ENCODE measurements around the gene GABBR2. TPM values are rescaled to one million over a fixed set of nuclear protein-coding genes. Genes with fewer than 3 reads are reported as not detected.

GABBR2 gene
- total RNA-seq, 1 donor from 2014 or later: not detected

- TF ChIP-seq, protein P1, sequence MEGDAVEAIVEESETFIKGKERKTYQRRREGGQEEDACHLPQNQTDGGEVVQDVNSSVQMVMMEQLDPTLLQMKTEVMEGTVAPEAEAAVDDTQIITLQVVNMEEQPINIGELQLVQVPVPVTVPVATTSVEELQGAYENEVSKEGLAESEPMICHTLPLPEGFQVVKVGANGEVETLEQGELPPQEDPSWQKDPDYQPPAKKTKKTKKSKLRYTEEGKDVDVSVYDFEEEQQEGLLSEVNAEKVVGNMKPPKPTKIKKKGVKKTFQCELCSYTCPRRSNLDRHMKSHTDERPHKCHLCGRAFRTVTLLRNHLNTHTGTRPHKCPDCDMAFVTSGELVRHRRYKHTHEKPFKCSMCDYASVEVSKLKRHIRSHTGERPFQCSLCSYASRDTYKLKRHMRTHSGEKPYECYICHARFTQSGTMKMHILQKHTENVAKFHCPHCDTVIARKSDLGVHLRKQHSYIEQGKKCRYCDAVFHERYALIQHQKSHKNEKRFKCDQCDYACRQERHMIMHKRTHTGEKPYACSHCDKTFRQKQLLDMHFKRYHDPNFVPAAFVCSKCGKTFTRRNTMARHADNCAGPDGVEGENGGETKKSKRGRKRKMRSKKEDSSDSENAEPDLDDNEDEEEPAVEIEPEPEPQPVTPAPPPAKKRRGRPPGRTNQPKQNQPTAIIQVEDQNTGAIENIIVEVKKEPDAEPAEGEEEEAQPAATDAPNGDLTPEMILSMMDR (IDR thresholded peaks at IDR 0.05; ENCODE audit: insufficient read depth, low read length, severe bottlenecking): no peak
- FAIRE-seq (no peak), DNase-seq (ENCODE audit: low read depth) (no peak)
- Histone ChIP-seq H3K27me3 (ENCODE audit: control insufficient read depth, insufficient read depth, low read length) (peaks cover 2% of the 10 kb centered on the region), H3K4me3 (ENCODE audit: low read depth, low read length) (no peak overlapping the region), H3K36me3 (ENCODE audit: control insufficient read depth, insufficient read depth, low read length) (no peaks in the 10 kb centered on the region)
Observed at GRCh38 chr9:98583417-98583816, 125.3 kb downstream of the GABBR2 start.

GRCh38 chr9:98580956-98581355, 127.8 kb downstream of the GABBR2 start:
- TF ChIP-seq, protein P1 (IDR thresholded peaks at IDR 0.05; ENCODE audit: insufficient read depth, low read length, severe bottlenecking): no peak
- no peak overlapping the region for H3K4me3 ChIP-seq (ENCODE audit: low read depth, low read length)
- H3K36me3 ChIP-seq (ENCODE audit: control insufficient read depth, insufficient read depth, low read length): no peaks in the 10 kb centered on the region
- peaks cover 2% of the 10 kb centered on the region for H3K27me3 ChIP-seq (ENCODE audit: control insufficient read depth, insufficient read depth, low read length)
- FAIRE-seq (peak; percentile 23), DNase-seq (ENCODE audit: low read depth) (no peak)

GRCh38 chr9:98579700-98580099, 129.0 kb downstream of the GABBR2 start:
- TF ChIP-seq, protein P1 (IDR thresholded peaks at IDR 0.05; ENCODE audit: insufficient read depth, low read length, severe bottlenecking): no peak
- no peak overlapping the region for H3K4me3 ChIP-seq (ENCODE audit: low read depth, low read length)
- FAIRE-seq (no peak), DNase-seq (ENCODE audit: low read depth) (no peak)
- H3K27me3 ChIP-seq (ENCODE audit: control insufficient read depth, insufficient read depth, low read length): peaks cover 2% of the 10 kb centered on the region
- H3K36me3 ChIP-seq (ENCODE audit: control insufficient read depth, insufficient read depth, low read length): no peaks in the 10 kb centered on the region

- FAIRE-seq (no peak), DNase-seq (ENCODE audit: low read depth) (no peak)
- TF ChIP-seq, protein P1 (IDR thresholded peaks at IDR 0.05; ENCODE audit: insufficient read depth, low read length, severe bottlenecking): no peak
- Histone ChIP-seq H3K27me3 (ENCODE audit: control insufficient read depth, insufficient read depth, low read length) (peaks cover 2% of the 10 kb centered on the region), H3K36me3 (ENCODE audit: control insufficient read depth, insufficient read depth, low read length) (no peaks in the 10 kb centered on the region), H3K4me3 (ENCODE audit: low read depth, low read length) (no peak overlapping the region)
Observed at GRCh38 chr9:98577446-98577845, 131.3 kb downstream of the GABBR2 start.

DNA sequence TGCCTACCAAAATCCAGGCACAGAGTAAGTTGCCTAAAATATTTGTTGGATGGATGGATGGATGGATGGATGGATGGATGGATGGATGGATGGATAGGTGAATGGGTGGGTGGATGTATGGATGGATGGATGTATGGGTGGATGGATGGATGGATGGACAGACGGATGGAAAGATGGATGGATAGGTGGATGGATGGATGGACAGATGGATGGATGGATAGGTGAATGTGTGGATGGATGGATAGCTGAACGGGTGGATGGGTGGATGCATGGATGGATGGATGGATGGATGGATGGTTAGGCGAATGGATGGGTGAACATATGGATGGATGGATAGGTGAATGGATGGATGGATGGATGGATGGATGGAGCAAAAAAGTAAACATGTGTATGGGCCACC, 131.9 kb downstream of the GABBR2 start:
- peak; percentile 70 for FAIRE-seq

GRCh38 chr9:98576354-98576753, 132.4 kb downstream of the GABBR2 start:
- no peak for FAIRE-seq
- TF ChIP-seq, protein P1 (IDR thresholded peaks at IDR 0.05; ENCODE audit: insufficient read depth, low read length, severe bottlenecking): no peak
- no peak for DNase-seq (ENCODE audit: low read depth)

More for the DNA sequence above, 131.9 kb downstream of the GABBR2 start:
- no peak for DNase-seq (ENCODE audit: low read depth)
- TF ChIP-seq, protein P1 (IDR thresholded peaks at IDR 0.05; ENCODE audit: insufficient read depth, low read length, severe bottlenecking): no peak
- Histone ChIP-seq H3K36me3 (ENCODE audit: control insufficient read depth, insufficient read depth, low read length) (no peaks in the 10 kb centered on the region), H3K4me3 (ENCODE audit: low read depth, low read length) (no peak overlapping the region), H3K27me3 (ENCODE audit: control insufficient read depth, insufficient read depth, low read length) (peaks cover 2% of the 10 kb centered on the region)

More at GRCh38 chr9:98576354-98576753, 132.4 kb downstream of the GABBR2 start:
- H3K27me3 ChIP-seq (ENCODE audit: control insufficient read depth, insufficient read depth, low read length): peaks cover 2% of the 10 kb centered on the region
- no peak overlapping the region for H3K4me3 ChIP-seq (ENCODE audit: low read depth, low read length)
- no peaks in the 10 kb centered on the region for H3K36me3 ChIP-seq (ENCODE audit: control insufficient read depth, insufficient read depth, low read length)

Measured in bronchial epithelial cell (primary cell).